GM21723 (cell line): ENCODE measurements around the gene TSN.

Experiments used
- ATAC-seq: cut with Tn5 transposase; IDR thresholded peaks from one replicate; pipeline ENCODE4 v1.9.1; 2021; ENCODE audit warnings: mild to moderate bottlenecking, moderate library complexity; ENCODE audit not compliant: unreplicated experiment

TSN gene

GRCh38 chr2:121741450-121741849 lies 14.0 kb upstream of the TSN start:
- no peak for ATAC-seq

DNA sequence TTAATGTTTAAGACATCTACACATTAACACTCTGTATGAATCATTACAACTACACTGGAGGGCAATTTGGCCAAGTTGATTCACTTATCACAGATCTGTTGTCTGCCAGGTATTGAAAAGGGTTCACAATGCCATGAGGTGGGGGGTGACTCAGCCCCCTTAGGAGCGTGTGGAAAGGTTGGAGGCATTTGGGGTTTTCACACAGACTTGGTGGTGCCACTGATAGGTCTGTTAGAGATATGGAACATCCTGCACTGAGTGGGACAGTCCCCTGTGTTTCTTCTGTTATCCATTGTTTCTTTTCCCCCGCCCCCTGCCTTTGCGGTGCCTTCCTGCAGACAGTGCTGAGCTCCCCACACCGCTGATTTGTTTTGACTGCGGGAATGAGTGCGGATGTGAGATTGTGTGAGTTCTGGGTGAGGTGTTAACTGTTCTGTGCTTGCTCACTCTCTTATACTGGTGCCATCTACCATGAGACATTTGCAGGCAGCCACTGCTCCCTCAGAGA lies 9.3 kb upstream of the TSN start:
- ATAC-seq, result no peak

- peak; percentile 63 for ATAC-seq
Observed at GRCh38 chr2:121748202-121748601, 7.2 kb upstream of the TSN start.

GRCh38 chr2:121754851-121755236 lies 607 bp upstream of the TSN start:
- ATAC-seq, result no peak

DNA sequence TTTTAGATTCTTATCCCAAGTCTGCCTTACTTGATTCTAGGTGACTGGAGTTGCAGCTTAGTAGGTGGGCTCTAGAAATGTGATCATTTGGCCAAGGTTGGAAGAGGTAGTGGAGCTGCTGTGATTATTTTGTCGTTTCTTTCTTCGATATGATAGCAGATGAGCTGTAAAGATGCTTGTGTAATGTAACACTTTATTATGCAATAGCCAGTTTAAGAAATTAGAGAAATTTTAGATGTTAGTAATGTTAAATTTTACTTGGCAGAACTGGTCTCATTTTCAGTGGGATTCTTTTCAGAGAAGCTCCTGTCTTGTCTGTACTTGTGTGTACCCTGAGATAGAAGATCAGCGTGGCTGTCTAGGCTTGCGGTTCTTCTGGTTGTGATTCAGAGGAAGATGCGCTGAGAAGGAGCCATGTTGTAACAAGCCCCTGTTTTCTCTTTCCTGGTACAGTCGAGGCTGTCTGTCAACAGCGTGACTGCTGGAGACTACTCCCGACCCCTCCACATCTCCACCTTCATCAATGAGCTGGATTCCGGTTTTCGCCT lies 9.3 kb downstream of the TSN start:
- ATAC-seq, result no peak

GRCh38 chr2:121766624-121767023 lies 11.2 kb downstream of the TSN start:
- no peak for ATAC-seq

DNA sequence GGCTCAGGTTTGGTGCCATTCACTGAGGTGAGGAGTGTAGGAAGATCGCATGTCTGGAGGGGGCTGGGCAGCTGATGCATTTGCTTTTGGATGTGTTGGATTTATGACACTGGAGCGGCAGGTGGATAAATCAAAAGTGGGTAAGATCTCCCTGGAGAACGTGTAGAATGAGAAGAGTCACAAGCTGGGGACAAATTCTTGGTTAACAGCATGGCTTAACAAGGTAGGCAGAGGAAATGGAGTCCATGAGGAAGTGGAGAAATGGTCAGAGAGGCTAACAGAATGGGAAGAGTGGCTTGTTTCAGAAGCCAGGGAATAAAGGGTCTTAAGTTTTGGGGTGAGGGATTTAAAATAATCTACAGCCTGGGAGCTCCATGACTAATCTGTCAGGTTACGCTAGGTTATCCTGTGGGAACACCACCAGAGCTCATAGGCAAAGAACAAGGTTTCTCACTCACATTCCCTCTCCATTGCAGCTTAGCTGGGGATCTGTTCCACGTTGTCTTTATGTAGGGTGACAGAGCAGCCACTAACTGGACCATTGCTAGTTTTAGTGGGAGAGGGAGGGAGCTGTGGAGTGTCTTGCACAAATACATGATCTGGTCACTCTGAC lies 12.8 kb downstream of the TSN start:
- no peak for ATAC-seq

DNA sequence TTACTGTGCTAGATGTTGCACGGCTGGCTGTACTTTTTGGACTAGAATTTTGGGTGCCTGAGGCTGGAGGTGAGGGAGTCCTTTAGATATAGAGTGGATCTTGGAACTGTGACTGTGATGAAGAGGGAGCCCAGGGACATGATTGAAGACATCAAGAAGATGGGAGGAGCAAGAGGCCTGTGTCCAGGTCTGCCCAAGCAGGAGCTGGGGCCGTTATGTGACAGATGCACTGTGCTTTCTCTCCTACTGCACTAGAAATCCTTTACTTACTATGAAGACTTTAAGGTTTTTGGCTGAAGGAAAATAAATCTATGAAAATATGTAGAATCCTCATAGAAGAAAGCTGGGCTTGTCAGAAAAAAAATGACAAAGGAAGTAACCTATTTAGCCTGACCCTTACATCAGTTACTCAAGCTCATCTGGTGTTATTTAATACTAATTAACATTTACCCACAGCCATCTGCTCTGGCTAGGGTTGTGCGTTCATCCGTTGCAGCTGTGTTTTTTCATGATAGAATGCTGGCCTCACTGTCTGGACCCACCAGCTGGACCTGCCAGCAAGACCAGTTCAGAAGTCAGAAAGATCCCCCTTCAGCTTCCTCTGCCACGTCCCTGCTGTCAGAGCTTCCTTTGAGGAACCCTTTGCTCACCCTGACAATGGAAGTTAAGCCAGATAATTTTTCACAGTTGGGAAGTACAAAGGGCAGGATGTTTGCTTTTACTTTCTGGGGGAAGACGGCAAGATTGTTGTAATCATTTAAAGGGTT lies 16.7 kb downstream of the TSN start:
- no peak for ATAC-seq

DNA sequence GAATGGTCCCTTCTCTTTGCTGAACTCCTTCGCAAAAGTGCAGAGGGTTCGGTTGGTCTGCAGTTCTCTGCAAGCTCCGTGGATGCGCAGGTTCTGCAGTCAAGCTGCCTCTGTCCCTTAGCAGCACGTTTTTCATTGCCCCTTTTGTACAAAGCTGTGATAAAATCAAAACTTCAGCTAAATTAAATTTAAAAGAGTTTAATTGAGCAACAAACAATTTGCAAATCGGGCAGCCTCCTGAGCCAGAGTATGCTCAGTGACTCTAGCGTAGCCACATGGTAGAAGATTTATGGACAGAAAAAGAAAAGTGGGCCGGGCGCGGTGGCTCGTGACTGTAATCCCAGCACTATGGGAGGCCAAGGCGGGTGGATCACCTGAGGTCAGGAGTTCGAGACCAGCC lies 18.8 kb downstream of the TSN start:
- no peak for ATAC-seq

- no peak for ATAC-seq
Observed at GRCh38 chr2:121776361-121776760, 20.9 kb downstream of the TSN start.

GRCh38 chr2:121776885-121777698 lies 21.6 kb downstream of the TSN start:
- ATAC-seq, result no peak

DNA sequence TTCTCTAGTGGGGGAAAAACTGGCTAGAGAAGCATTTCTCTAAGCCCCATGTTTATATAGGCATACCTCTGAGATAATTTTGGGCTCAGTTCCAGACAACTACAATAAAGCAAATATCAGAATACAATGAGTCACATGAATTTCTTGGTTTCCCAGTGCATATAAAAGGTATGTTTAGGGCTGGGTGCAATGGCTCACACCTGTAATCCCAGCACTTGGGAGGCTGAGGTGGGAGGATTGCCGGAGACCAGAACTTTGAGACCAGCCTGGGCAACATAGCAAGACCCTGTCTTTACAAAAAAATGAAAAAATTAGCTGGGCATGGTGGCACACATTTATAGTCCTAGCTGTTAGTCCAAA lies 22.2 kb downstream of the TSN start:
- ATAC-seq, result no peak

DNA sequence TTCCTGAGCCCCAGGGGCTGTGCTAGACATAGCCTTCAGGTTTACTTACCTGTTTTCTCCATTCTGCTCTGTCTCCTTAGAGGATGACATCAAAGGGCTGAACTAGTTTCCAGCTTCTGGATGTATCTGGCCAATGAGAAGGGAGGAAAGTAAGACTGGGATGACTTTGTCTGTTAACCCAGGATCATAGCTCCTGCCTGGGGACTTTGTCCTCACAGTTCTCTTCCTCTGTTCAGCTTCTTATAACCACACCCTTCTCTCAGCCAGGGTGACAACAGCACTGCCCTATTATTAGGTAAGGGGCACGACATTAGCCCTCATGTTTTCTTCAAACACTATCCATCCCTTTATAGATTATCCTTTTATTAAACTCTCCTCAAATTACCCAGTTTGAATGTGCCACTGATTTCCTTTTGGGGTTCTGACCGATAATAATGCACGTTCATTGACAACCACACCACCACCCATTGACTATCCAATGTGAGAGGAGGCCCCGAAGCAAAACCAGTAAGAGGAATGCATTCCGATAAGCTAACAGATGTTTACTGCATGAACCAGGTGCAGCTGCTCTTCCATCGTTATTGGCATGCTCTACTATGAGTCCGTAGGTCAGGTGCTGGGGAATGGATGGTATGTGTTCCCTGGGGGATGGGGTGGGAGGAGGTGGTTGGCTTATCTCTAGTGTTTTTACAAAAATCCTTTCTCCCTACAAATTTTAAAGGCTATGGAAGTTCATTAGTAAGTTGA lies 23.5 kb downstream of the TSN start:
- ATAC-seq, result no peak

DNA sequence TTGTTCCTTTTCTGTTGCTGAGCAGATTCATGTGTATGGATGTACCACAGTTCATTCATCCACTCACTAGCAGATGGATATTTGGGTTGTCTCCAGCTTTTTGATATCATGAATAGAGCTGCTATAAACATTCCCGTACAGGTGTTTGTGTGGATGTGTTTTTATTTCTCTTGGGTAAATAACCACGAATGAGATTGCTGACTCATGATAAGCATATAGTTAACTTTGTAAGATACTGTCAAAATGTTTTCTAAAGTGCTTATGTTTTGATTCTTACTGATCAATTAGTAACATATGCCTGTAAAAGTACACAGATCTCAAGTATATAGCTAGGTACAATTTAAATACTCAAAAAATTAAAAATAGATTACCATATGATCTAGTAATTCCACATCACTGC lies 27.7 kb downstream of the TSN start:
- ATAC-seq, result no peak

- ATAC-seq, result no peak
Observed at GRCh38 chr2:121788685-121789084, 33.2 kb downstream of the TSN start.

- ATAC-seq, result no peak
Observed at GRCh38 chr2:121790276-121790956, 35.0 kb downstream of the TSN start.

GRCh38 chr2:121791290-121791689 lies 35.8 kb downstream of the TSN start:
- ATAC-seq, result no peak

DNA sequence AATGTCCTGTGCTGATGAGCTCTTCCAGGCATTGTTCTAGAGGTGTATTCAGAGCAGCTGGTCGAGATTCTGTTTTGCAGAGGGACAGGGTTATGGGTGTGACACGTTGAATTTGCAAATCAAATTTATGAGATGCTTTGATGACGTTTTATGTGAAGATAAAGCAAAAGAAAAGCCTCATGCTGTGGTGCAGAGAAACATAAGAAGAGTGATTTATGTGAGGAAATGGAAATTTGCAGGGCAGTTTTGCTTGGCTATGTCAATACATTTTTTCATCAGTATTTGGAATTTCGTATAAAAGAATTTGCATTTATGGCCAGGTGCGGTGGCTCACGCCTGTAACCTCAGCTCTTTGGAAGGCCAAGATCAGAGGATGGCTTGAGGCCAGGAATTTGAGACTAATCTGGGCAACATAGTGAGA lies 36.4 kb downstream of the TSN start:
- ATAC-seq, result no peak

- no peak for ATAC-seq
Observed at GRCh38 chr2:121793816-121794215, 38.4 kb downstream of the TSN start.

DNA sequence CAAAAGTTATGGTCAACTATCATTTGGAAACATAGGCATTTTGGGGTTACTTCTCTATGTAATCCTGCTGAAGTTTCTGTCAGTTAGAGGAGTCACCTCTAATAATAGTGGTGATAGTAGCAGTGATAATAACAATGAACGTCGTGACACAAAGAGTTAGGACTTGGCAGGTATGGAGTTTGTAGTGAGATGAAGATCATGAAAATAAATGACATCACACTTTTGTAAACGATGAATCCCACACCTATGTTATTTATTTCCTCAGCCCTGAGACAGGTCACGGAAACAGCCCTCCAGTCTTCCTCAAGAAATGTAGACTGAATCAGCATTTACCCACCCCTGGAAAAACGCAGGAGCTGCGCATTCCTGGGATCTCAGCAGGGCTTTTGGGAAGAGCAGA lies 38.8 kb downstream of the TSN start:
- no peak for ATAC-seq
